Right lobe of liver (tissue), 4 donors: Measurements from ENCODE around the gene FAM204A.

Experiments
- CTCF ChIP-seq, 4 donors: fragments of 200-600 bp in 3 of 4; fragments of 450-650 bp in 1 of 4; IDR thresholded peaks; one replicate each; pipeline versions ENCODE4 v1.5.1 to v1.8.0; 2016 to 2022; ENCODE audit warnings: antibody characterized with exemption in 4 of 4, mild to moderate bottlenecking in 2 of 4
- POLR2A ChIP-seq: fragments of 450-650 bp; IDR thresholded peaks from one replicate; pipeline ENCODE4 v1.6.1; 2017; ENCODE audit warnings: antibody characterized with exemption, mild to moderate bottlenecking
- donor health status: DM: no; HTN: no; CAD: no.
- donor health status: DM: no; HTN: no; CAD: no.
- donor health status: DM: no; HTN: yes; CAD: no.

- no peak for TF ChIP-seq POLR2A
- no peak for TF ChIP-seq CTCF (IDR thresholded peaks at IDR 0.05)
Observed at GRCh38 chr10:118309911-118310310, 32.2 kb downstream of the FAM204A start.
